Uterus (tissue), 2 donors: ENCODE measurements around the gene CALM1.

ENCODE experiments used
- POLR2A ChIP-seq, 2 donors: fragments of 450-650 bp; IDR thresholded peaks; one replicate each; pipeline ENCODE4 v1.6.1; 2016; ENCODE audit warnings: antibody characterized with exemption in 2 of 2, mild to moderate bottlenecking in 1 of 2, moderate library complexity in 1 of 2
- TF ChIP-seq, protein P1 (sequence below), 4 experiments: fragments of 200-600 bp in 2 of 4; fragments of 450-650 bp in 2 of 4; sonication (generic) in 2 of 4; IDR thresholded peaks; one replicate each; pipeline ENCODE4 v1.5.1; 2016 to 2019; ENCODE audit warnings: antibody characterized with exemption in 4 of 4, mild to moderate bottlenecking in 2 of 4, moderate library complexity in 1 of 4

DNA sequence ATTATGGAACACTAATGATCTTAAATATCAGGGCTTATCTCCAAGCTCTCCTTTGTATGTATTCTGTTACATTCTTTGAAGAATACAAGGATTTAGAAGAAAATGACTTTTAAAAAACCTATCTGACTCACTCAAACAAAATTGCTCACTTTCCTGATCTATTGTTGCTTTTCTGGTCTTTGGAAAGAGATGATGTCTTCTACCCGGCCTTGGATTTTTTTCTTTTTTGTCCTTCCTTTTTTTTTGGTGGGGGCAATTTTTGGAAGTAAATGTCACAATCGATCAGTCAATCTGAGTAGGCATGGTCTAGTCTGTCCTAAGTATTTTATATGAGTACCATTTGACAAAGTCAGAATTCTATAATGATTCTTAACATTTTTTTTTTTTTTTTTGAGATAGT, 10.5 kb upstream of the CALM1 start:
- TF ChIP-seq, protein P1, sequence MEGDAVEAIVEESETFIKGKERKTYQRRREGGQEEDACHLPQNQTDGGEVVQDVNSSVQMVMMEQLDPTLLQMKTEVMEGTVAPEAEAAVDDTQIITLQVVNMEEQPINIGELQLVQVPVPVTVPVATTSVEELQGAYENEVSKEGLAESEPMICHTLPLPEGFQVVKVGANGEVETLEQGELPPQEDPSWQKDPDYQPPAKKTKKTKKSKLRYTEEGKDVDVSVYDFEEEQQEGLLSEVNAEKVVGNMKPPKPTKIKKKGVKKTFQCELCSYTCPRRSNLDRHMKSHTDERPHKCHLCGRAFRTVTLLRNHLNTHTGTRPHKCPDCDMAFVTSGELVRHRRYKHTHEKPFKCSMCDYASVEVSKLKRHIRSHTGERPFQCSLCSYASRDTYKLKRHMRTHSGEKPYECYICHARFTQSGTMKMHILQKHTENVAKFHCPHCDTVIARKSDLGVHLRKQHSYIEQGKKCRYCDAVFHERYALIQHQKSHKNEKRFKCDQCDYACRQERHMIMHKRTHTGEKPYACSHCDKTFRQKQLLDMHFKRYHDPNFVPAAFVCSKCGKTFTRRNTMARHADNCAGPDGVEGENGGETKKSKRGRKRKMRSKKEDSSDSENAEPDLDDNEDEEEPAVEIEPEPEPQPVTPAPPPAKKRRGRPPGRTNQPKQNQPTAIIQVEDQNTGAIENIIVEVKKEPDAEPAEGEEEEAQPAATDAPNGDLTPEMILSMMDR (IDR thresholded peaks at IDR 0.05), result no peak
- no peak for TF ChIP-seq POLR2A (IDR thresholded peaks at IDR 0.05)
